Fibroblast of upper back skin (primary cell): ENCODE results near the gene CTNND2.

Experiments
- DNase-seq: peaks from one replicate; pipeline ENCODE4 v3.0.0-alpha.2; 2013

The CTNND2 gene

GRCh38 chr5:11062397-11062796 is 841.8 kb downstream of the CTNND2 start:
- DNase-seq: peak; percentile 56

GRCh38 chr5:11056560-11056959 is 847.7 kb downstream of the CTNND2 start:
- DNase-seq: no peak

GRCh38 chr5:11054014-11054413 is 850.2 kb downstream of the CTNND2 start:
- no peak for DNase-seq

GRCh38 chr5:11052871-11053270 is 851.4 kb downstream of the CTNND2 start:
- no peak for DNase-seq

- no peak for DNase-seq
Measured at GRCh38 chr5:11050596-11051304, 853.5 kb downstream of the CTNND2 start.

- DNase-seq: no peak
Measured at GRCh38 chr5:11048760-11049159, 855.5 kb downstream of the CTNND2 start.

GRCh38 chr5:11047625-11048024 is 856.6 kb downstream of the CTNND2 start:
- no peak for DNase-seq

- no peak for DNase-seq
Measured at GRCh38 chr5:11047030-11047429, 857.2 kb downstream of the CTNND2 start.

GRCh38 chr5:11046160-11046559 is 858.1 kb downstream of the CTNND2 start:
- no peak for DNase-seq

GRCh38 chr5:11045411-11045810 is 858.8 kb downstream of the CTNND2 start:
- no peak for DNase-seq

- DNase-seq: no peak
Measured at GRCh38 chr5:11044581-11044980, 859.7 kb downstream of the CTNND2 start.

GRCh38 chr5:11043881-11044280 is 860.4 kb downstream of the CTNND2 start:
- no peak for DNase-seq

- no peak for DNase-seq
Measured at GRCh38 chr5:11040345-11040744, 863.9 kb downstream of the CTNND2 start.

- no peak for DNase-seq
Measured at GRCh38 chr5:11038772-11039171, 865.5 kb downstream of the CTNND2 start.

GRCh38 chr5:11037941-11038340 is 866.3 kb downstream of the CTNND2 start:
- no peak for DNase-seq

GRCh38 chr5:11037080-11037479 is 867.2 kb downstream of the CTNND2 start:
- DNase-seq: no peak

- DNase-seq: no peak
Measured at GRCh38 chr5:11030671-11031070, 873.6 kb downstream of the CTNND2 start.

- no peak for DNase-seq
Measured at GRCh38 chr5:11027660-11028059, 876.6 kb downstream of the CTNND2 start.

- DNase-seq: no peak
Measured at GRCh38 chr5:11026543-11026942, 877.7 kb downstream of the CTNND2 start.

GRCh38 chr5:11023945-11024344 is 880.3 kb downstream of the CTNND2 start:
- no peak for DNase-seq

- DNase-seq: no peak
Measured at GRCh38 chr5:11013793-11014192, 890.5 kb downstream of the CTNND2 start.

GRCh38 chr5:11012295-11012694 is 892.0 kb downstream of the CTNND2 start:
- no peak for DNase-seq

- no peak for DNase-seq
Measured at GRCh38 chr5:11010429-11011210, 893.6 kb downstream of the CTNND2 start.

- no peak for DNase-seq
Measured at GRCh38 chr5:11009576-11009975, 894.7 kb downstream of the CTNND2 start.
